Measurements from ENCODE around the gene GSTM5. TPM values are rescaled to one million over a fixed set of nuclear protein-coding genes. Genes with fewer than 3 reads are reported as not detected.

Gene GSTM5
- total RNA-seq, 1 donor from 2014 or later, result 18.1 TPM

- no peaks in the 10 kb centered on the region for H3K4me1 ChIP-seq
- no peaks in the 10 kb centered on the region for H3K36me3 ChIP-seq
- DNase-seq (no peak), ATAC-seq (no peak)
- H3K27ac ChIP-seq, result no peak overlapping the region
- no peaks in the 10 kb centered on the region for H3K9me3 ChIP-seq
- H3K4me3 ChIP-seq, result no peak overlapping the region
- H3K27me3 ChIP-seq, result no peaks in the 10 kb centered on the region
- intact Hi-C loops (cut with DNase I), result no loop called here
- TF ChIP-seq CTCF (IDR thresholded peaks at IDR 0.05), result no peak
Measured at GRCh38 chr1:109719337-109719837, 7.3 kb downstream of the GSTM5 start.

GRCh38 chr1:109721042-109721441 is 9.0 kb downstream of the GSTM5 start:
- DNase-seq (no peak), ATAC-seq (no peak)
- TF ChIP-seq CTCF (IDR thresholded peaks at IDR 0.05), result no peak
- Histone ChIP-seq H3K4me1 (no peaks in the 10 kb centered on the region), H3K36me3 (no peaks in the 10 kb centered on the region), H3K9me3 (no peaks in the 10 kb centered on the region), H3K27ac (no peak overlapping the region), H3K27me3 (no peaks in the 10 kb centered on the region), H3K4me3 (no peak overlapping the region)
- intact Hi-C loops (cut with DNase I), result no loop called here

GRCh38 chr1:109721971-109722370 is 9.9 kb downstream of the GSTM5 start:
- TF ChIP-seq CTCF (IDR thresholded peaks at IDR 0.05), result no peak
- ATAC-seq (no peak), DNase-seq (no peak)
- Histone ChIP-seq H3K4me1 (no peaks in the 10 kb centered on the region), H3K4me3 (no peak overlapping the region), H3K36me3 (no peaks in the 10 kb centered on the region), H3K9me3 (no peaks in the 10 kb centered on the region), H3K27ac (no peak overlapping the region), H3K27me3 (no peaks in the 10 kb centered on the region)
- intact Hi-C loops (cut with DNase I), result no loop called here

- intact Hi-C loops (cut with DNase I), result no loop called here
- H3K36me3 ChIP-seq, result no peaks in the 10 kb centered on the region
- ATAC-seq, result no peak
- DNase-seq, result no peak
- H3K9me3 ChIP-seq, result no peaks in the 10 kb centered on the region
- no peaks in the 10 kb centered on the region for H3K4me1 ChIP-seq
- no peak overlapping the region for H3K4me3 ChIP-seq
- no peak overlapping the region for H3K27ac ChIP-seq
- no peak for TF ChIP-seq CTCF (IDR thresholded peaks at IDR 0.05)
- H3K27me3 ChIP-seq, result no peaks in the 10 kb centered on the region
Measured at GRCh38 chr1:109722908-109723691, 11.0 kb downstream of the GSTM5 start.

GRCh38 chr1:109724933-109725332 is 12.9 kb downstream of the GSTM5 start:
- H3K9me3 ChIP-seq, result no peaks in the 10 kb centered on the region
- H3K27ac ChIP-seq, result no peak overlapping the region
- DNase-seq (no peak), ATAC-seq (no peak)
- no peaks in the 10 kb centered on the region for H3K36me3 ChIP-seq
- H3K27me3 ChIP-seq, result no peaks in the 10 kb centered on the region
- H3K4me3 ChIP-seq, result no peak overlapping the region
- intact Hi-C loops (cut with DNase I), result no loop called here
- no peaks in the 10 kb centered on the region for H3K4me1 ChIP-seq
- no peak for TF ChIP-seq CTCF (IDR thresholded peaks at IDR 0.05)
